ENCODE measurements around the gene PSAP.
"Not testable (repeated sequence)": the region's sequence is repeated elsewhere in the genome, so short reads cannot be mapped to it uniquely, and the experiment has no call there.

PSAP gene

GRCh38 chr10:71850743-71851464 lies at the start of gene PSAP:
PSAP (minus strand) TSS chr10:71851251; CDS start chr10:71851221, 30 bp downstream.
- DNase-seq = peak; percentile 98 to 99

DNA sequence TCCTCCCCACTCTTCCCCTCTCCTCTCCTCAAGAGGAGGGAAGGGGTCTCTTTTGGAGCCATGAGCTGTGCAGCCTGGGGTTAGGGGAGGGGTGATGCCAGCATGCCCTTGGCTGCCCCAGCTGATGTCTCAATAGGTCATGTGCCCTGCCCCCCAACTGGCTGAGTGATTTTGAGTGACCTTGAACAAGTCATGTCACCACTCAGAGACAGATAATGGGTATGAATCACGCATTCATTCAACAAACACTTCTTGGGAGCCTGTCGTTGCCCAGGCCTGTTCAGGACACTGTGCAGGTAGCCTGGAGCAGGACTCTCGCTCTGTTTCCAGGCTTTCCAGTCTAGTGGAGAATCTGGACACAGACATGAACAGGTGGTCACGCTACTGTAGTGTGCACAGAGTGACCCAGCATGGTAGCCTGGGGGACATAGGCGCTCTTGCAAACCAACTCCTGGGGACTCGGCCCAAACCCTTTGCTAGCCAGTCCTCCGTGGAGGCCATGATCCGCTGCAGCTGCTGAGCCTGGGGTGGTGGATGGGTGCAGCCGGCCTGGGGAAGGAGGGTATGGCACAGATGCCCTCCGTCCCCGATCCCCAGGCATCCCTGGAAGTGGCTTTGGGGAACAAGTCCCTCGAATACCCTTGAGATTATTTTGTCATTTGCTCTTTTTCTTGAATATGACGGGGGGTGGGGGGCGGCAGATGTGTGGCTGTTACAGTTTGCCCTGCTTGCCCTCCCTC lies 49.6 kb upstream of the PSAP start:
- no peak for DNase-seq

GRCh38 chr10:71899665-71900412 lies 48.8 kb upstream of the PSAP start:
- DNase-seq = no peak

GRCh38 chr10:71898346-71898745 lies 47.3 kb upstream of the PSAP start:
- not testable (repeated sequence) for DNase-seq

- DNase-seq = no peak
These were observed 42.9 kb upstream of the PSAP start for GRCh38 chr10:71893920-71894319.

DNA sequence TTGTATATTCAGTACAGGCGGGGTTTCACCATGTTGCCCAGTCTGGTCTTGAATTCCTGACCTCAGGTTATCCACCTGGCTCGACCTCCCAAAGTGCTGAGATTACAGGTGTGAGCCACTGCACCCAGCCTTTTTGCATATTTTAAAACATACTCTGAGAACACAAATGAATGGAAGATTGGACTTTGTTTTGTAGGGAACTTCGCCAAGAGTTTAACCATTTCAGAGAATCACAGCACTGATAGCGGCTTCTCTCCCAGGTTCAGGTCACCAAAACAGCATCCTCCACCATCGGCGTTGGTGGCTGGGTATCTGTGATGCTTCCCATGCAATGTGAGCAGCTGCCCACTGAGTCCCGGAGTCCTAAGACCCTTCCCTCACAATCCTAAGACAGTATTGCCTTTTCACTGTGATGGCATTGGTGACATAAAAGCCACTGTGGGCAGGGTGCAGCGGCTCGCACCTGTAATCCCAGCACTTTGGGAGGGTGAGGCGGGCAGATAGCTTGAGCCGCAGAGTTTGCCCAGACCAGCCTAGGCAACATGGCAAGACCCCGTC lies 42.3 kb upstream of the PSAP start:
- DNase-seq = no peak

DNA sequence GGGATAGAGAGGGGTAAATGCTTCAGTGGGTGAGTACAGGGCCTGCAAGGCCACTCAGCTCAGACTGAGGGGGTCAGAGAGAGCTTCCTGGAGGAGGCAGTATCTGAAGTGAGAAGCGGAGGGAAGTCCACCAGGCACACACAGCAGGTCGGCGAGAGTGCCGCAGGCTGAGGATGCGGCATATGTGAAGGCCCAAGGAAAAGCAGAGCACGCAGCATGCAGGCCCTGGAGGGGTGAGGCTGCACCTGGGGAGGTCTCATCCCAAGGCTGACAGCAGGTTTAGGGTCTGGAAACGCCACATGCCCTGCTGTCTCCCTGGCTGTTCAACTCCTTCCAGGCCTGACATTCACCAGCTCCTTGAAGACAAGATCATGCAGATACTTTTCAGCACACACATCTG lies 40.4 kb upstream of the PSAP start:
- no peak for DNase-seq

GRCh38 chr10:71889388-71889987 lies 38.4 kb upstream of the PSAP start:
- DNase-seq = no peak

GRCh38 chr10:71888623-71889387 lies 37.8 kb upstream of the PSAP start:
- peak; percentile 61 to 66 for DNase-seq

GRCh38 chr10:71888248-71888622 lies 37.2 kb upstream of the PSAP start:
- no peak for DNase-seq

DNA sequence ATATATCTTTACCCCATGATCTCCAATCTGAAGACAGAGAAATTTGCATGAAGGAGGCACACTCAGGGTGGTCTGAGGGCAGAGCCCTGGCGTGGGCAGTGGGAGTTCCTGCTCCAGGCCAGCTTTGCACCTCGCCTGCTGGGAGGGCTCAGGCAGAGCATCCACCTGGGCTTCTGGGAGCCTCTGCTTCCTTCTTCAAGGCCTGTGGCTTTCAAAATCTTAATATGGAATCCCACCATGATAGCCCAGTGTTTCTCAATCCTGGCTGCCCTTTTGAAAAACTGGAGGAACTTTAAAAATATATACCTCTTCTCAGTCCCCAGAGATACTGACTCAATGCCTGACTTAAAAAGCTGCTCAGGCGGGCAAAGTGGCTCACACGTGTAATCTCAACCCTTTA lies 36.7 kb upstream of the PSAP start:
- DNase-seq = no peak

DNA sequence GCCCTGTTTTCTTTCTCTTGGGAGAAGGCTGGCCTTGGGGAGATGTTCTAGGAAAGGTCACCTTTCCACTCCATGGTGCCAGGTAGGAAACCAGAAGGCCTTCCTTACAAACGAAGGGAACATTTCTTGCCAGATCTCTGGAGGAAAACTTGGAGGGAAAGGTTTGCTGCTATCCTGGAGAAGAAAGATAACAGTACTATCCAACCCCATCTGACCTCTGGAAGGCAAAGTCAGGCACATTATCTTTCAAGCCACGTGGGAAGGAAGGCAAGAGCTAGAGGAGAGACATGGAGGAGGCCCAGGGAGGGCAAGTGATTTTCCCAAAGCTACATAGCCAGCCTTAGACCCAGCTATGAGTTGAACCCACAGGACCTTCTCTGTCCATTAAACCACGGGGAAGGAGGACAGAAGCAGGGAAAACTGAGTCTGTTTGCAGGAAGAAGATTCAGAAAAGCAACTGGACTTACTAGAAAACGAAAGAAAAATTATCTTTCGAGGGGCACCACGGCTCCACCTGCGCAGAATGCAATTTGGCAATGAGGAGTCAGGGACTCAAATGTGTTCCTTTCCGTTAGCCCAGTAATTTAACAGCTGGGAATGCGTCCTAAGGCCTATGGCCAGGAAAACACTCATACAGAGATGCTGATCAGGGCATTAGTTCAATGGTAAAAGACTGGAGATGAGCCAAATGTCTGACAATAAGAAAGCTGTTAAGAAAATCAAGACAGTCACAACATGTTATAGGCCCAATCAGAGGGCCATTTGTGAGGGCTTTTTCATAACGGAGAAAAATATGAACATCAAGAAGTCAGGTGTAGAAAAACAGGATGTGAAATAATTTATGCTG lies 32.0 kb upstream of the PSAP start:
- DNase-seq = no peak

GRCh38 chr10:71881647-71882355 lies 30.8 kb upstream of the PSAP start:
- no peak for DNase-seq

- not testable (repeated sequence) for DNase-seq
These were observed 30.2 kb upstream of the PSAP start for GRCh38 chr10:71881307-71881624.

DNA sequence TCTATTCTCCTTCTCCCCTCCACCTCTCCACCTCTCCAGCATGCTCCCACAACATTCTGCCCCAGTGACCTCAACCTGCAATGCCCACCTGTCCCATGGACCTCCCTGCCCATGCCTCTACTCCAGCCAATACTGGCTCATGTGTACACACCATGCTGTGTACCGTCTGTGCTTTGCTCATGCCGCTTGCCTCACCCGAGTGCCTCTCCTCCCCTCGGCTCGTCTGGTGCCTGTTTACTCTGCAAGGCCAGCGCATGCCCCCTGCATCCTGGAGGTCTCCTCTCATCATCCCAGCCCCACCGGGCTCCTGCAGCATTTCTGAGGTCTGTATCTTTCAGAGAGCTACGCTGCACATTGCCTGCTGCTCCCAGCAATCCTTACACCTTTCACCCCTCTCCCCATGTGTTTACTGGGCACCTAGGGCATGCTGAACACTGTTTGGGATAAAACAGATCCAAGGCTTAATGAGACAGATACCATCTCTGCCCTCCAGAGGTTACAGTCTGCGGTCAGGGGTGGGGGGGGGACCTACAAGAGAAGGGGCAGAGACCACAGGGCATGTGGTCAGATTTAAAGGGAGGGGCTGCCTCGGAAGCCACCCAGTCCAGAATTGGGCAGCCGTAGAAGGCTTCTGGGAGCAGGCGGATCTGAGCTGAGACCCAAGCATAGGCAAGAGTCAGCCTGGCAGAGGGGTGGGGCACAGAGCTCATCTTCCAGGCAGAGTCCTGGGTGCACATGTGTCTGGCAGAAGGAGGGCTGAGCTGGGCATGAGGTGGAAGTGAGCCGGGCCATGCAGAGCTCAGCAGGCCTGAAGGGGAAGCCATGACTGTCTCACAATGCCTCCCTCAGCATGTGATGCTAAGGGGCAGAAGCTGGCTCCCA lies 29.6 kb upstream of the PSAP start:
- no peak for DNase-seq

GRCh38 chr10:71878327-71879034 lies 27.4 kb upstream of the PSAP start:
- DNase-seq = no peak

DNA sequence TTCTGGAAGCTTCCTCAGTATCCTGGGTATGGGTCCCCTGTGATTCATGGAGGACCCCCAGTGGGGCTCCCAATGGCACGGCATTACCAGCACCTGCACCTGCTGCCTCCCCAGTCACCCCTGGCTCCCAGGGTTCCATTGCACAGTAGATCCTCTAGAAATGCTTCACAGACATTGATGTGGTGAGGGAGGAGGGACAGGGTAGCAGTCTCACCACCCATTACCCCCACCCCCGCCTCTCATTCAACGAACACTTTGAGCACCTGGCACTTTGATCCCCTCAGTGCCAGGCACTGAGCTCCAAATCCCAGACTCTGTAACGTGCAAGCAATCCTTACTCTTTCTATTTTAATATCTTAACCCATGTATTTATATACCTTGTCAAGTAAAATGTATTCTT lies 26.8 kb upstream of the PSAP start:
- DNase-seq = no peak

DNA sequence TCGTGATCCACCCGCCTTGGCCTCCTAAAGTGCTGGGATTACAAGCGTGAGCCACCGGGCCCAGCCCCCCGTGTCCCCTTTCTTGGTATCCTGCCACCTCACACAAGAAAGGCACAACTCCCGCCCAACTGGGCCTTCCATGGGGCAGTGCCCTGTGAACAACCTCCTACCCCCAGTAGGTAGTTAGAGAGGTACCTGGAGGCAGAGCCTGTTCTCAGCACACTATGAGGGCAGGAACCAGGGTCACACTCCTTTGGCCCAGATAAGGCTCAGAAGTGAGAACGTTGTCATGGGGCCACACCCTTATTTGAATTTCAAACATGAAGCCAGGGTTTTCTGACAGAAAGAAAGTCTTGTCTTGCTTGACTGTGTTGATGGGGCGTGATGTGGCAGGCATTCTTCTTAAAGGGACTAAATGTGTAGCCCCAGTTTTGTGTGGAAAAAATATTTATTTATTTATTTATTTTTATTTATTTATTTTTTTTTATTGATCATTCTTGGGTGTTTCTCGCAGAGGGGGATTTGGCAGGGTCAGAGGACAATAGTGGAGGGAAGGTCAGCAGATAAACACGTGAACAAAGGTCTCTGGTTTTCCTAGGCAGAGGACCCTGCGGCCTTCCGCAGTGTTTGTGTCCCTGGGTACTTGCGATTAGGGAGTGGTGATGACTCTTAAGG lies 23.8 kb upstream of the PSAP start:
- not testable (repeated sequence) for DNase-seq
